Measurements from ENCODE around the gene CDK11B.

CDK11B gene

GRCh38 chr1:1599935-1600860, 58.6 kb downstream of the CDK11B start, which contains the start of gene FNDC10:
Gene FNDC10 (minus strand): TSS chr1:1600135. CDS start chr1:1600015, 120 bp downstream.
- TF ChIP-seq, protein P1, sequence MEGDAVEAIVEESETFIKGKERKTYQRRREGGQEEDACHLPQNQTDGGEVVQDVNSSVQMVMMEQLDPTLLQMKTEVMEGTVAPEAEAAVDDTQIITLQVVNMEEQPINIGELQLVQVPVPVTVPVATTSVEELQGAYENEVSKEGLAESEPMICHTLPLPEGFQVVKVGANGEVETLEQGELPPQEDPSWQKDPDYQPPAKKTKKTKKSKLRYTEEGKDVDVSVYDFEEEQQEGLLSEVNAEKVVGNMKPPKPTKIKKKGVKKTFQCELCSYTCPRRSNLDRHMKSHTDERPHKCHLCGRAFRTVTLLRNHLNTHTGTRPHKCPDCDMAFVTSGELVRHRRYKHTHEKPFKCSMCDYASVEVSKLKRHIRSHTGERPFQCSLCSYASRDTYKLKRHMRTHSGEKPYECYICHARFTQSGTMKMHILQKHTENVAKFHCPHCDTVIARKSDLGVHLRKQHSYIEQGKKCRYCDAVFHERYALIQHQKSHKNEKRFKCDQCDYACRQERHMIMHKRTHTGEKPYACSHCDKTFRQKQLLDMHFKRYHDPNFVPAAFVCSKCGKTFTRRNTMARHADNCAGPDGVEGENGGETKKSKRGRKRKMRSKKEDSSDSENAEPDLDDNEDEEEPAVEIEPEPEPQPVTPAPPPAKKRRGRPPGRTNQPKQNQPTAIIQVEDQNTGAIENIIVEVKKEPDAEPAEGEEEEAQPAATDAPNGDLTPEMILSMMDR (IDR thresholded peaks at IDR 0.05; ENCODE audit: insufficient read depth, low read length): no peak
- TF ChIP-seq, protein P2, sequence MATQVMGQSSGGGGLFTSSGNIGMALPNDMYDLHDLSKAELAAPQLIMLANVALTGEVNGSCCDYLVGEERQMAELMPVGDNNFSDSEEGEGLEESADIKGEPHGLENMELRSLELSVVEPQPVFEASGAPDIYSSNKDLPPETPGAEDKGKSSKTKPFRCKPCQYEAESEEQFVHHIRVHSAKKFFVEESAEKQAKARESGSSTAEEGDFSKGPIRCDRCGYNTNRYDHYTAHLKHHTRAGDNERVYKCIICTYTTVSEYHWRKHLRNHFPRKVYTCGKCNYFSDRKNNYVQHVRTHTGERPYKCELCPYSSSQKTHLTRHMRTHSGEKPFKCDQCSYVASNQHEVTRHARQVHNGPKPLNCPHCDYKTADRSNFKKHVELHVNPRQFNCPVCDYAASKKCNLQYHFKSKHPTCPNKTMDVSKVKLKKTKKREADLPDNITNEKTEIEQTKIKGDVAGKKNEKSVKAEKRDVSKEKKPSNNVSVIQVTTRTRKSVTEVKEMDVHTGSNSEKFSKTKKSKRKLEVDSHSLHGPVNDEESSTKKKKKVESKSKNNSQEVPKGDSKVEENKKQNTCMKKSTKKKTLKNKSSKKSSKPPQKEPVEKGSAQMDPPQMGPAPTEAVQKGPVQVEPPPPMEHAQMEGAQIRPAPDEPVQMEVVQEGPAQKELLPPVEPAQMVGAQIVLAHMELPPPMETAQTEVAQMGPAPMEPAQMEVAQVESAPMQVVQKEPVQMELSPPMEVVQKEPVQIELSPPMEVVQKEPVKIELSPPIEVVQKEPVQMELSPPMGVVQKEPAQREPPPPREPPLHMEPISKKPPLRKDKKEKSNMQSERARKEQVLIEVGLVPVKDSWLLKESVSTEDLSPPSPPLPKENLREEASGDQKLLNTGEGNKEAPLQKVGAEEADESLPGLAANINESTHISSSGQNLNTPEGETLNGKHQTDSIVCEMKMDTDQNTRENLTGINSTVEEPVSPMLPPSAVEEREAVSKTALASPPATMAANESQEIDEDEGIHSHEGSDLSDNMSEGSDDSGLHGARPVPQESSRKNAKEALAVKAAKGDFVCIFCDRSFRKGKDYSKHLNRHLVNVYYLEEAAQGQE (IDR thresholded peaks at IDR 0.05; ENCODE audit: insufficient replicate concordance, low read depth): peak; percentile 75
- TF ChIP-seq SPI1 (IDR thresholded peaks at IDR 0.05; ENCODE audit: borderline replicate concordance, low read depth): no peak
- no peak for TF ChIP-seq POLR2AphosphoS5 (IDR thresholded peaks at IDR 0.05; ENCODE audit: low read depth)
- no peak for TF ChIP-seq GABPA (IDR thresholded peaks at IDR 0.05; ENCODE audit: low read depth)
- H3K27ac ChIP-seq (replicated peaks): no peak within 1 kb of the TSS
- peak within 1 kb of the TSS; percentile 33 for H3K4me3 ChIP-seq (replicated peaks; ENCODE audit: insufficient read depth, low read length)
- H3K27me3 ChIP-seq (ENCODE audit: insufficient read depth, poor library complexity, severe bottlenecking): peaks cover 8% of the 10 kb centered on the region
- no peak for DNase-seq (ENCODE audit: low read depth in 1 of 2, low spot score in 1 of 2)

- Histone ChIP-seq H3K4me3 (replicated peaks; ENCODE audit: insufficient read depth, low read length) (no peak overlapping the region; the same call in 1 of the 2 replicates), H3K27me3 (ENCODE audit: insufficient read depth, poor library complexity, severe bottlenecking) (peaks cover 8% of the 10 kb centered on the region), H3K27ac (replicated peaks) (no peak overlapping the region)
- peak in 1 of 2 experiments; percentile 40 for DNase-seq (ENCODE audit: low read depth in 1 of 2, low spot score in 1 of 2)
- no peak for TF ChIP-seq POLR2AphosphoS5 (IDR thresholded peaks at IDR 0.05; ENCODE audit: low read depth)
- no peak for TF ChIP-seq SPI1 (IDR thresholded peaks at IDR 0.05; ENCODE audit: borderline replicate concordance, low read depth)
- TF ChIP-seq, protein P1 (IDR thresholded peaks at IDR 0.05; ENCODE audit: insufficient read depth, low read length): no peak
- TF ChIP-seq, protein P2 (IDR thresholded peaks at IDR 0.05; ENCODE audit: insufficient replicate concordance, low read depth): no peak
Observed at GRCh38 chr1:1599030-1599934, 59.5 kb downstream of the CDK11B start.

DNA sequence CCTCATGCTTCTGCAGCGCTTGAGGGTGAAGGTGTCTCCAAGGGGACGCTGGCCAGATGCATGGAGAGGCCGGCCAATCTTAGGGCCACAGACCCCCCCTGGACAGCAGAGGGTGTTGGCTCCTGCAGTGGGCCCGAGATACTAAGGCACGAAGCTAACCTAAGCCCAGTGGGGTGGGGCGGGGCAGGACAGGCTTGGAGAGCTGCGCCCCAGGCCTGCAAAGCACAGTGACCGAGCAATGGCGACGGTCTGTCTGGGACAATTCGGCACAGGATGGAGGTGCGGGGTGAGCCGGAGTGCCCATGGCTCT, 60.1 kb downstream of the CDK11B start:
- TF ChIP-seq, protein P2 (IDR thresholded peaks at IDR 0.05; ENCODE audit: insufficient replicate concordance, low read depth): no peak
- TF ChIP-seq GABPA (IDR thresholded peaks at IDR 0.05; ENCODE audit: low read depth): no peak
- TF ChIP-seq, protein P1 (IDR thresholded peaks at IDR 0.05; ENCODE audit: insufficient read depth, low read length): no peak
- TF ChIP-seq SPI1 (IDR thresholded peaks at IDR 0.05; ENCODE audit: borderline replicate concordance, low read depth): no peak
- TF ChIP-seq POLR2AphosphoS5 (IDR thresholded peaks at IDR 0.05; ENCODE audit: low read depth): no peak
- no peak for DNase-seq (ENCODE audit: low read depth in 1 of 2, low spot score in 1 of 2)
- Histone ChIP-seq H3K27me3 (ENCODE audit: insufficient read depth, poor library complexity, severe bottlenecking) (peaks cover 8% of the 10 kb centered on the region), H3K4me3 (replicated peaks; ENCODE audit: insufficient read depth, low read length) (no peak overlapping the region), H3K27ac (replicated peaks) (no peak overlapping the region)

Measured in HL-60 (cell line).